Omental fat pad (tissue), 4 donors: Measurements from ENCODE around the gene IL1RN. TPM values are rescaled to one million over a fixed set of nuclear protein-coding genes. Genes with fewer than 3 reads are reported as not detected.

Experiments used
- ATAC-seq: fragments of 150-250 bp; one replicate; pipeline ENCODE4 v1.9.1; 2016; ENCODE audit warnings: mild to moderate bottlenecking, moderate library complexity; ENCODE audit not compliant: low FRiP score
- DNase-seq: peaks from one replicate; pipeline ENCODE4 v3.0.0-alpha.2; 2019; ENCODE audit warnings: low spot score
- CTCF ChIP-seq, 3 donors: fragments of 450-650 bp; IDR thresholded peaks; one replicate each; pipeline ENCODE4 v1.5.1; 2016 to 2017; ENCODE audit warnings: antibody characterized with exemption in 3 of 3, mild to moderate bottlenecking in 3 of 3, moderate library complexity in 2 of 3
- total RNA-seq, 4 donors: library from RNA; depleted of rRNA; stranded (reverse); fragments of >200 nt; gene quantifications; one replicate each; pipeline ENCODE4 v1.1.0, GENCODE V29; 2016

IL1RN gene
- total RNA-seq, 4 donors from 2014 or later: 4.8 to 114 (median 7.1) TPM

GRCh38 chr2:113127646-113128570, 510 bp downstream of the IL1RN start:
- ATAC-seq (no peak), DNase-seq (no peak)
- TF ChIP-seq CTCF (IDR thresholded peaks at IDR 0.05): no peak

- no peak for TF ChIP-seq CTCF (IDR thresholded peaks at IDR 0.05)
- ATAC-seq: no peak
- DNase-seq: no peak
Measured at GRCh38 chr2:113129519-113130078, 2.2 kb downstream of the IL1RN start.

- DNase-seq: no peak
- no peak for TF ChIP-seq CTCF (IDR thresholded peaks at IDR 0.05)
- ATAC-seq: no peak
Measured at GRCh38 chr2:113131352-113132185, 4.2 kb downstream of the IL1RN start.

GRCh38 chr2:113132414-113133021, 5.1 kb downstream of the IL1RN start:
- ATAC-seq (no peak), DNase-seq (no peak)
- no peak for TF ChIP-seq CTCF (IDR thresholded peaks at IDR 0.05)

GRCh38 chr2:113133704-113134598, 6.6 kb downstream of the IL1RN start:
- no peak for ATAC-seq
- TF ChIP-seq CTCF (IDR thresholded peaks at IDR 0.05): no peak
- DNase-seq: no peak

- ATAC-seq (no peak), DNase-seq (no peak)
- TF ChIP-seq CTCF (IDR thresholded peaks at IDR 0.05): no peak
Measured at GRCh38 chr2:113134717-113135116, 7.3 kb downstream of the IL1RN start.
